GM04503 (cell line): Measurements from ENCODE around the gene FAM163A.
"Not testable (repeated sequence)": the region's sequence is repeated elsewhere in the genome, so short reads cannot be mapped to it uniquely, and the experiment has no call there.

Experiments
- DNase-seq: peaks from one replicate; pipeline ENCODE4 v3.0.0-alpha.2; 2012; ENCODE audit warnings: low read depth

Gene FAM163A

DNA sequence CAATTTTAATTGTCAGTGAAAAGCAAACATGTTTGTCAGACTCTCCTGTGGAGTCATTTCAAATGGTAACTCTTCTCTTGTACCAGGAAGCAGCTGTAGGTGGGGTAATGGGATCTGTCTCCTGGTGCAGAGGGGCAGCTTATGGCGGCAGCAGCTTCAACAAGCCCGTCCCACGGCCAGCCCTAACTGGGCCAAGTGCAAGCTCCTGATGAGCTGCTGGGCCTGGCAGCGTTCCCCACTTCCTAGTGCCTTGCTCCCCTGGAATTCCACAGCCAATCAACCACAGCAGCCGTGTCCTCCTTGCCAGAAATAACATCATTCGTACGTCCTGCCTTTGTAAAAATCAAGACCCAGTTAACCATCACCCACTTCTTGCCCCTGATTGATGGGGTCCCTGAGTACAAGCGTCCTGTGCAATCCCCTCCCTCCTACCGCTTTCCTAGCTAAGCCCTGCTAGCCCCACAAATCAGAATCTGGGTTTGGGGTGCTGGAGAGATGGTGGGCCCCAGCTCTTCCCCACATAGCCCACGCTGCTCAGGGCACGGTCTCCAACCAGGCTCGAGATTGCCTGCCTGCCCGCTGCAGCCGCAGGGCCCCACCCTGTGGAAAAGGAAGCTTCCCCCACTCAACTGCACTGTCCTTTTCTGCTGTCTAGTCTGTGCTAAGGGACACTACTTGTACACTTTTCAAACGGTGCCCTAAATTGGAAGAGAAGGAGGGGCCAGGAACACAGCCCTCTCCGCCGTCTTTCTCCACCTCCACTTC, 73.3 kb downstream of the FAM163A start:
- no peak for DNase-seq

- DNase-seq = no peak
These were observed 74.0 kb downstream of the FAM163A start for GRCh38 chr1:179817056-179817455.

DNA sequence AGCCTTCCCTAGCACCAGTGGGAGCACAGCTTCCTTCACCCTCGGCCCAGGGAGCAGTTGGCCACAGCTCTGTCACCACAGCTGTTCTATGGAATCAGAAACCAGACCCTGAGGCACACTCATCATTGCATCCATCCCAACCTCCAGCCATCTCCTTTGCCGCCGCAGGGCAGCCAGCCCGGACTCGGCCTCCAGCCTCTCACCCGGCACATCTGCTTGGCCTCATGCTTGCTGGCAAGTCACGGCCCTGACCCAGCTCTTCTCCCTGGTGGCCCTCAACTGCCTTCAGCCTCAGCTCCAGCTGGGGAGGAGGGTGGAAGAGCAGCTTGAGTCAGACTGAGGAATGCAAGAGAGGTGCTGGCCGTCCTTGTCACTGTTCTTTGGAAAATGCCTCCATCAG, 74.7 kb downstream of the FAM163A start:
- DNase-seq = peak; percentile 51

DNA sequence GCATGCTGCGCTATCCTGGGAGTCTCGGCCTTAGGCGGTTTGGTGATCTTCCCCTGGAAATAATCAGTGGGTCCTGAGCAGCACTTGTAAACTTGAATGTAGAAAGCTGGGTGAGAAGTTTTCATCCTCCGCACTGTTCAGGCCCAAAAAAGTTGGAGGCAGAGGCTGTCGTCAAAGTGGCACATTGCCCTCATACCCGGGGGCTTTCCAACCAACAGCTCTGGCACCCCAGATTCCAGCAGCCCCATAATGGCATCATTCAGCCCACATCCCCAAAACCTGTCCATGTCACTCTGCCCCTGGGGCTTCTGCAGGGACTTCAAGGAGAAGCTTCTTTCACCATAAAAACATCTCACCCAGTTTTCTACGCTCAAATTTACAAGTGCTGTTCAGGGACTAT, 75.2 kb downstream of the FAM163A start:
- no peak for DNase-seq

DNA sequence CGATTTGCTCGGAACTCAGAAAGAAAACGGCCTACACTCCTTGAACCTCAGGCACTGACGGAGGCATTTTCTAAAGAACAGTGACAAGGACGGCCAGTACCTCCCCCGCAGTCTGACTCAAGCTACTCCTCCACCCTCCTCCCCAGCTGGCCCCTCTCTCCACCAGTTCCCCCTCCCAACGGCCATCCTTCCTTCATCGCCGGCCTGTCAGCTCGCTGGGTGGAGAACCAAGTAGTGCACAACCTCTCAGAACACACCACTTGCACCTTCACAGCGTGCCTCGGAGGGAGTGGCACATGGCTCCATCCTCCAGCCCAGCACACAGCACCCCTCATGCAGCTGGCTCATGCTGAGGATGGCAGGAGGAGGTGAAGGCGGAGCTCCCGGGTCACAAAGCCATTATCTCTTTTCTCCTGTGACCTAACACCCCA, 75.7 kb downstream of the FAM163A start:
- no peak for DNase-seq

- no peak for DNase-seq
These were observed 77.3 kb downstream of the FAM163A start for GRCh38 chr1:179820226-179820970.

GRCh38 chr1:179821524-179821923, 78.4 kb downstream of the FAM163A start:
- DNase-seq = no peak

GRCh38 chr1:179822065-179822464, 79.0 kb downstream of the FAM163A start:
- DNase-seq = no peak

- DNase-seq = no peak
These were observed 80.6 kb downstream of the FAM163A start for GRCh38 chr1:179823693-179824092.

DNA sequence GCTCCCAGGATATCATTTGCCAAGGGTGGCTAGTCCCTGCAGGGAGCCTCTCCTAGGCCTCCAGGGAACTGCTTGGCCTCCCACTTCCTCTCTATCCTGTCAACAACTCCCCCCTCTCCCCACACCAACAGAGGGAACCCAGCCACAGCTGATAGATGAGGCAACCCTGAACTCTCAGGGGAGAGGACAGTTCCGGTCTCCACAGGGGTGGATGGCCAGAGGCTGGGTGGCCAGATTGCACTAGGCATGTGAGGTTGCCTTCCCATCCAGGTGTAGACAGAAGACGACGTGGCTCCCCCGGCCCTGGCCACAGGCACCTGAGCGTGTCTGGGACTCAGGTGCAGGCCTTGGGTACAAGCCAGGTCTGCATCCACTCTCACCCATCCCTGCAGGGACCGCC, 81.2 kb downstream of the FAM163A start:
- no peak for DNase-seq

- no peak for DNase-seq
These were observed 82.1 kb downstream of the FAM163A start for GRCh38 chr1:179825206-179825605.

GRCh38 chr1:179825798-179826460, 82.8 kb downstream of the FAM163A start:
- no peak for DNase-seq

GRCh38 chr1:179826626-179827280, 83.7 kb downstream of the FAM163A start:
- DNase-seq = no peak

GRCh38 chr1:179828554-179829110, 85.5 kb downstream of the FAM163A start:
- no peak for DNase-seq

GRCh38 chr1:179831225-179831624, 88.1 kb downstream of the FAM163A start:
- no peak for DNase-seq

DNA sequence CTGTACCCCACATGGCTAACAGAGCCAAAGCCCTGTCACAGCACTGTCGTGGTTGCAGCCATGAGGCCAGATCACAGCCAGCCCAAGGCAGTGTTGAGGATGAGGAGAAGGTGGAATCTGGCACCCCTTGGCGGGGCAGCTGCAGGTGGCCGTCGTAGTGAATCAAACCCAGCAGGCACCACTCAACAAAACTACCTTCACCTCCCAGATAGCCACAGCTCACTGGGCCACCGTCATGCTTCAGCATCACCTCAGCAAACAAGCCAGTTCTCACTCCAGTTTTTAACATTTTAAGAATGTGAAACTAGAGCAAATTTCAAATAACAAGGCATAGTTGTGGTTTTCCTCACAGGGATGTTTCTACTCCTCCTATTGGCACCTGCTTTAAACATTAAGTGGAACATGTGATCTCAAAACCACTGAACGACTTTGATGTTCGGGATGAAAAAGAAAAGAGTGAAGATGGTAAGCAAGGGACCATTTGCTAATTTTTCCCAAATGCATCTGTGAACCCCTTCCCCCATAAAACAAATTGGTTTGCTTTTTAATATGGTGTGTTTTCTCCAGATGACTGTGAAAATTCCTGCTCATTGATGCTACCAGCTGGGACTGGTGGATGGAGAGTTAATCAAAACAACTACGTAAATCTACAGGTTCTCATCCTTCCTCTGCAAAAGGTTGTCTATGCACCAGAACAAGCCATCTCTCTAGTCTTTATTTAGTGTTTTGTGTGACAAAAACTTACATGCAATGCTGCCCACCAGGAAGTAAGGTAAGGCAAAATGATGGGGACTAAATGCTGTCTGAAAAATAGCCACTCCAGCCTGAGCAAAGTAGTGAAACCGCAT, 89.0 kb downstream of the FAM163A start:
- no peak for DNase-seq

- not testable (repeated sequence) for DNase-seq
These were observed 93.8 kb downstream of the FAM163A start for GRCh38 chr1:179836686-179837445.

DNA sequence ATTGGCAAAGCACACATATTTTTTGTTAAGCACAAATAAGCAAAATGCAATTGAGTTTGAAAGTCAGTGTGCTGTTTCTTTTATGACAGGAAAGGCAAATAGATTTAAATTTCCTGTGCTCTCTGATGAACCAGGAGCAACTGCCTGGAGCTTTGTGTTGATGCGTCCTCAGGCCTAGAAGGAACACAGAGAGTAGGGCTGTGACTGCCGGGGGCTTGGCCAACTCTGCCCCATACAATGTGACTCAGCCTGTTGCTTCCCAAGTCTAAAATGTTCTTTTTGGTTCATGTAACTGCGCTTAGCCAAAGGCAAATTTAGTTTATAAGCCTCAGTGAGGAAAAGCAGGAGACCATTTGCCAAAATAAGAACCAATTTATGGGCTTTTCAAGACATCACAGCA, 97.0 kb downstream of the FAM163A start:
- no peak for DNase-seq

- DNase-seq = no peak
These were observed 105.1 kb downstream of the FAM163A start for GRCh38 chr1:179848233-179848632.

DNA sequence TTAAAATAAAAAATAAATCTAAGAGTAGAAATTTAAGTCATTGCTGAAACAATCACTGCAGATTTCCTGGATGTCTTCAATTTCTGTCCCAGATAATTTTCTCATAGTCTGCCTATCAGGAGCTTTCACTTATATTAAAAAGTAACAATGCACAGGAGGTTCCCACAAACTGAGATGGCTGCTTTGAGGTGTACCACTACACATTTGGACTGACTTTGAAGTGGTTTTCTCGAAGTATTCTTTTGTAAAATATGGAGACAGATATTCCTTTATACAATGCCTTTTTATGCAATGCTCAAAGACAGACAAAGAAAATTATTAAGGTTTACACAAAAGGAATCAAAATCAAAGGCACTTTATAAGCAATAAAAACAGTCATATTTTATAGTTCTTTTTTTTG, 110.0 kb downstream of the FAM163A start:
- DNase-seq = no peak
